HS-27A (cell line): Measurements from ENCODE around the gene HDAC4.

Source experiments
- DNase-seq: peaks from one replicate; pipeline ENCODE4 v3.0.0-alpha.2; 2012; ENCODE audit warnings: low read depth, missing footprints

Gene HDAC4

GRCh38 chr2:239061824-239062570 is 338.8 kb downstream of the HDAC4 start:
- DNase-seq, result no peak

GRCh38 chr2:239061121-239061666 is 339.6 kb downstream of the HDAC4 start:
- DNase-seq, result no peak

- no peak for DNase-seq
These were observed 340.1 kb downstream of the HDAC4 start for GRCh38 chr2:239060676-239061075.

GRCh38 chr2:239059854-239060253 is 341.0 kb downstream of the HDAC4 start:
- no peak for DNase-seq

GRCh38 chr2:239058766-239059165 is 342.1 kb downstream of the HDAC4 start:
- no peak for DNase-seq

GRCh38 chr2:239057533-239057932 is 343.3 kb downstream of the HDAC4 start:
- no peak for DNase-seq

- no peak for DNase-seq
These were observed 344.2 kb downstream of the HDAC4 start for GRCh38 chr2:239056611-239057010.

- DNase-seq, result no peak
These were observed 344.9 kb downstream of the HDAC4 start for GRCh38 chr2:239055756-239056493.

GRCh38 chr2:239054921-239055320 is 345.9 kb downstream of the HDAC4 start:
- DNase-seq, result no peak

GRCh38 chr2:239053801-239054503 is 346.9 kb downstream of the HDAC4 start:
- no peak for DNase-seq

- no peak for DNase-seq
These were observed 347.8 kb downstream of the HDAC4 start for GRCh38 chr2:239052798-239053665.

- no peak for DNase-seq
These were observed 348.9 kb downstream of the HDAC4 start for GRCh38 chr2:239051891-239052445.

- no peak for DNase-seq
These were observed 350.6 kb downstream of the HDAC4 start for GRCh38 chr2:239050252-239050649.

GRCh38 chr2:239049421-239050251 is 351.2 kb downstream of the HDAC4 start:
- DNase-seq, result no peak

GRCh38 chr2:239048736-239049135 is 352.1 kb downstream of the HDAC4 start:
- DNase-seq, result no peak

- no peak for DNase-seq
These were observed 353.0 kb downstream of the HDAC4 start for GRCh38 chr2:239047861-239048260.

- no peak for DNase-seq
These were observed 353.4 kb downstream of the HDAC4 start for GRCh38 chr2:239047420-239047819.

GRCh38 chr2:239046822-239047221 is 354.0 kb downstream of the HDAC4 start:
- DNase-seq, result no peak

GRCh38 chr2:239044336-239044735 is 356.5 kb downstream of the HDAC4 start:
- DNase-seq, result no peak

GRCh38 chr2:239043326-239043725 is 357.5 kb downstream of the HDAC4 start:
- DNase-seq, result no peak
